ENCODE data around the gene RGS4.

- no peak for TF ChIP-seq CTCF (IDR thresholded peaks at IDR 0.05)
- no peak for TF ChIP-seq POLR2A (IDR thresholded peaks at IDR 0.05)
Measured at GRCh38 chr1:163074004-163074403, 4.8 kb downstream of the RGS4 start.

All from heart left ventricle (tissue), 13 donors.